Calu3 (cell line): ENCODE data around the gene P2RX3. TPM values are rescaled to one million over a fixed set of nuclear protein-coding genes. Genes with fewer than 3 reads are reported as not detected.

Source experiments
- BruUV-seq: library from RNA; stranded (reverse); fragments of 400-500 nt; replicated peaks from 2 replicates; lab custom pipeline; 2021; lab: Mats Ljungman, UMichigan
- CTCF ChIA-PET: fragments of 300-600 bp; sonication (Branson Sonifier 250); formaldehyde crosslinking; loops from one replicate; lab custom pipeline; 2022; ENCODE audit warnings: antibody characterized with exemption; lab: Charles Lee
- DNase-seq: peaks from one replicate; pipeline ENCODE4 v3.0.0; 2022
- H3K27ac Mint-ChIP-seq: one replicate; pipeline ENCODE4 v1.8.0; 2022; ENCODE audit warnings: mixed read lengths; ENCODE audit not compliant: unreplicated experiment
- H3K27me3 Mint-ChIP-seq: one replicate; pipeline ENCODE4 v1.8.0; 2022; ENCODE audit warnings: mixed read lengths; ENCODE audit not compliant: unreplicated experiment
- H3K36me3 Mint-ChIP-seq: one replicate; pipeline ENCODE4 v1.8.0; 2022; ENCODE audit warnings: mild to moderate bottlenecking, moderate library complexity, mixed read lengths; ENCODE audit not compliant: insufficient read depth, unreplicated experiment
- H3K4me1 Mint-ChIP-seq: one replicate; pipeline ENCODE4 v1.8.0; 2022; ENCODE audit warnings: mild to moderate bottlenecking, low read depth, mixed read lengths; ENCODE audit not compliant: unreplicated experiment
- H3K4me3 Mint-ChIP-seq: one replicate; pipeline ENCODE4 v1.8.0; 2022; ENCODE audit warnings: mild to moderate bottlenecking, low read depth, moderate library complexity, mixed read lengths; ENCODE audit not compliant: unreplicated experiment
- H3K9me3 Mint-ChIP-seq: one replicate; pipeline ENCODE4 v1.8.0; 2022; ENCODE audit warnings: low read depth, mixed read lengths; ENCODE audit not compliant: unreplicated experiment
- CTCF ChIP-seq: fragments of 200-600 bp; IDR thresholded peaks from one replicate; pipeline ENCODE4 v1.8.0; 2022; ENCODE audit warnings: antibody characterized with exemption; ENCODE audit not compliant: unreplicated experiment
- intact Hi-C: fragments of 100-400 bp; cut with micrococcal nuclease; formaldehyde crosslinking; loops from one replicate; pipeline ENCODE4 v1.10.0; 2022; ENCODE audit not compliant: unreplicated experiment
- total RNA-seq: library from RNA; stranded (reverse); gene quantifications from 2 replicates; pipeline ENCODE4 v1.2.3, GENCODE V29; 2022

The P2RX3 gene
- total RNA-seq, 1 experiment from 2014 or later: not detected

- peak overlapping the region; percentile 86 for H3K4me3 Mint-ChIP-seq
- no peaks in the 10 kb centered on the region for H3K9me3 Mint-ChIP-seq
- no TSS peak for BruUV-seq
- peak overlapping the region; percentile 98 for H3K27ac Mint-ChIP-seq
- peaks cover 76% of the 10 kb centered on the region for H3K36me3 Mint-ChIP-seq
- DNase-seq: no peak
- no peaks in the 10 kb centered on the region for H3K27me3 Mint-ChIP-seq
- intact Hi-C loops: no loop called here
- H3K4me1 Mint-ChIP-seq: peaks cover 61% of the 10 kb centered on the region
- no peak for TF ChIP-seq CTCF
- CTCF ChIA-PET: interaction anchor here (3.0 kb wide), 1 partner anchor 11 kb away, joined by 17 read pairs; no protein-coding TSS in a partner anchor
Measured at GRCh38 chr11:57323167-57323854, 14.8 kb upstream of the P2RX3 start.

- BruUV-seq: no TSS peak
- intact Hi-C loops: no loop called here
- peaks cover 66% of the 10 kb centered on the region for H3K4me1 Mint-ChIP-seq
- H3K9me3 Mint-ChIP-seq: no peaks in the 10 kb centered on the region
- H3K27me3 Mint-ChIP-seq: no peaks in the 10 kb centered on the region
- H3K36me3 Mint-ChIP-seq: peaks cover 81% of the 10 kb centered on the region
- H3K4me3 Mint-ChIP-seq: peak overlapping the region; percentile 86
- CTCF ChIA-PET: interaction anchor here (0.7 kb wide), 1 partner anchor 12 kb away, joined by 3 read pairs; no protein-coding TSS in a partner anchor
- TF ChIP-seq CTCF: no peak
- DNase-seq: no peak
- H3K27ac Mint-ChIP-seq: peak overlapping the region; percentile 98
Measured at GRCh38 chr11:57323855-57324153, 14.3 kb upstream of the P2RX3 start.

GRCh38 chr11:57324154-57324885, 13.8 kb upstream of the P2RX3 start:
- peaks cover 78% of the 10 kb centered on the region for H3K36me3 Mint-ChIP-seq
- no TSS peak for BruUV-seq
- H3K4me1 Mint-ChIP-seq: peaks cover 67% of the 10 kb centered on the region
- intact Hi-C loops: no loop called here
- peak overlapping the region; percentile 98 for H3K27ac Mint-ChIP-seq
- no peaks in the 10 kb centered on the region for H3K27me3 Mint-ChIP-seq
- peak overlapping the region; percentile 86 for H3K4me3 Mint-ChIP-seq
- CTCF ChIA-PET: interaction anchor here (0.6 to 0.9 kb wide), 3 partner anchors 13 to 17 kb away, joined by 3 to 4 read pairs (median 3); no protein-coding TSS in a partner anchor
- no peaks in the 10 kb centered on the region for H3K9me3 Mint-ChIP-seq
- TF ChIP-seq CTCF: no peak
- peak; percentile 39 for DNase-seq

GRCh38 chr11:57324886-57325734, 13.0 kb upstream of the P2RX3 start, which contains the start of gene TNKS1BP1:
TSS of gene TNKS1BP1 (minus strand) at chr11:57324952. CDS start at chr11:57321885, 3,067 bp downstream.
- no peaks in the 10 kb centered on the region for H3K9me3 Mint-ChIP-seq
- CTCF ChIA-PET: interaction anchor here (0.6 to 0.9 kb wide), 3 partner anchors 14 to 1782 kb away, joined by 3 to 4 read pairs (median 3); no protein-coding TSS in a partner anchor
- H3K27ac Mint-ChIP-seq: peak within 1 kb of the TSS; percentile 98
- H3K36me3 Mint-ChIP-seq: peaks cover 81% of the 10 kb centered on the region
- intact Hi-C loops: no loop called here
- TSS peak; percentile 93 for BruUV-seq
- H3K27me3 Mint-ChIP-seq: no peaks in the 10 kb centered on the region
- no peak for TF ChIP-seq CTCF
- H3K4me1 Mint-ChIP-seq: peaks cover 67% of the 10 kb centered on the region
- DNase-seq: peak; percentile 96
- peak within 1 kb of the TSS; percentile 86 for H3K4me3 Mint-ChIP-seq
